Calu3 (cell line): ENCODE results near the gene S100A12. TPM values are rescaled to one million over a fixed set of nuclear protein-coding genes. Genes with fewer than 3 reads are reported as not detected.

ENCODE experiments used
- BruUV-seq: library from RNA; stranded (reverse); fragments of 400-500 nt; replicated peaks from 2 replicates; lab custom pipeline; 2021; lab: Mats Ljungman, UMichigan
- CTCF ChIA-PET: fragments of 300-600 bp; sonication (Branson Sonifier 250); formaldehyde crosslinking; loops from one replicate; lab custom pipeline; 2022; ENCODE audit warnings: antibody characterized with exemption; lab: Charles Lee
- DNase-seq: peaks from one replicate; pipeline ENCODE4 v3.0.0; 2022
- H3K27ac Mint-ChIP-seq: one replicate; pipeline ENCODE4 v1.8.0; 2022; ENCODE audit warnings: mixed read lengths; ENCODE audit not compliant: unreplicated experiment
- H3K27me3 Mint-ChIP-seq: one replicate; pipeline ENCODE4 v1.8.0; 2022; ENCODE audit warnings: mixed read lengths; ENCODE audit not compliant: unreplicated experiment
- H3K36me3 Mint-ChIP-seq: one replicate; pipeline ENCODE4 v1.8.0; 2022; ENCODE audit warnings: mild to moderate bottlenecking, moderate library complexity, mixed read lengths; ENCODE audit not compliant: insufficient read depth, unreplicated experiment
- H3K4me1 Mint-ChIP-seq: one replicate; pipeline ENCODE4 v1.8.0; 2022; ENCODE audit warnings: mild to moderate bottlenecking, low read depth, mixed read lengths; ENCODE audit not compliant: unreplicated experiment
- H3K4me3 Mint-ChIP-seq: one replicate; pipeline ENCODE4 v1.8.0; 2022; ENCODE audit warnings: mild to moderate bottlenecking, low read depth, moderate library complexity, mixed read lengths; ENCODE audit not compliant: unreplicated experiment
- H3K9me3 Mint-ChIP-seq: one replicate; pipeline ENCODE4 v1.8.0; 2022; ENCODE audit warnings: low read depth, mixed read lengths; ENCODE audit not compliant: unreplicated experiment
- intact Hi-C: fragments of 100-400 bp; cut with micrococcal nuclease; formaldehyde crosslinking; loops from one replicate; pipeline ENCODE4 v1.10.0; 2022; ENCODE audit not compliant: unreplicated experiment
- total RNA-seq: library from RNA; stranded (reverse); gene quantifications from 2 replicates; pipeline ENCODE4 v1.2.3, GENCODE V29; 2022
- TF ChIP-seq, protein P1 (sequence below): fragments of 200-600 bp; IDR thresholded peaks from one replicate; pipeline ENCODE4 v1.8.0; 2022; ENCODE audit warnings: antibody characterized with exemption; ENCODE audit not compliant: unreplicated experiment

Gene S100A12
- total RNA-seq, 1 experiment from 2014 or later, result not detected

DNA sequence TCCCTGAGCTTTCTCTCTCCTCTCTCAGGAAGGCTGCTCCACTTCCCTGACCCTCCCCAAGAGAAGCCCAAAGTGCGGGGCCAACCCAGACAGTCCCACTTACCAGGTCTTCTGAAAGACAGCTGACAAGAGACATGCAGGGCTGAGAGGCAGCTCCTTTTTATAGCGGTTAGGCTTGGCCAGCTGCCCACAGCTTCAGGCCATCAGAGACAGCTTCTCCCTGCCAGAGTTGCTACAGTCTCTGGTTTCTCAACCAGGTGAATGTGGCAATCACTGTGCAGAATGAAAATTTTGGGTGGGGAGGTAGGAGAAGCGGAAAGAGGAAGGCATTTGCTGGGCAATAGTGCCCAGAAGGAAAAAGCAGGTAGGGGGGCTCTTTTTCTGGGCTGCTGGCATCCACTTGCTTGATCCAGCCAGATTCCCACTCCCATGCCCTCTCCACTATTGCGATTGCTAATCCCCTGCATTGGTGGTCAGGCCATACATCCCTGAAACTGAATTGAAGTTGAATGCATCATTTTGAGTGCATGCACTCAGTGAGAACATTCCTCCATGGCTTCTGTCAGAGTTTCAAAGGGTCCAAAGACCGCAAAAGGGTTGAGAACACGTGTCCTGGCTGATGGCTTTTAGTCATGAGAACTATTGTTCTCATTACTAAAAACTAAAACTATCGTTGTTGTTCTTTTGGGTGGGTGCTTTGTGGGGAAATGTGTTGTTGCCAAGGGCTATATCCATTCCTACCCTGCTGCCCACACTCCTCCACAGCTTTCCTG lies 15.7 kb upstream of the S100A12 start, which contains the start of gene S100A8:
TSS of gene S100A8 (minus strand) at position 136 of the 773 bp plus-strand sequence. CDS start 538 bp downstream, outside the sequence.
- CTCF ChIA-PET, result no interaction called here
- Mint-ChIP-seq H3K9me3 (no peaks in the 10 kb centered on the region), H3K36me3 (no peaks in the 10 kb centered on the region), H3K4me3 (no peak within 1 kb of the TSS), H3K27ac (no peak within 1 kb of the TSS), H3K27me3 (peaks cover 100% of the 10 kb centered on the region), H3K4me1 (no peaks in the 10 kb centered on the region)
- intact Hi-C loops, result no loop called here
- no TSS peak for BruUV-seq
- TF ChIP-seq, protein P1, sequence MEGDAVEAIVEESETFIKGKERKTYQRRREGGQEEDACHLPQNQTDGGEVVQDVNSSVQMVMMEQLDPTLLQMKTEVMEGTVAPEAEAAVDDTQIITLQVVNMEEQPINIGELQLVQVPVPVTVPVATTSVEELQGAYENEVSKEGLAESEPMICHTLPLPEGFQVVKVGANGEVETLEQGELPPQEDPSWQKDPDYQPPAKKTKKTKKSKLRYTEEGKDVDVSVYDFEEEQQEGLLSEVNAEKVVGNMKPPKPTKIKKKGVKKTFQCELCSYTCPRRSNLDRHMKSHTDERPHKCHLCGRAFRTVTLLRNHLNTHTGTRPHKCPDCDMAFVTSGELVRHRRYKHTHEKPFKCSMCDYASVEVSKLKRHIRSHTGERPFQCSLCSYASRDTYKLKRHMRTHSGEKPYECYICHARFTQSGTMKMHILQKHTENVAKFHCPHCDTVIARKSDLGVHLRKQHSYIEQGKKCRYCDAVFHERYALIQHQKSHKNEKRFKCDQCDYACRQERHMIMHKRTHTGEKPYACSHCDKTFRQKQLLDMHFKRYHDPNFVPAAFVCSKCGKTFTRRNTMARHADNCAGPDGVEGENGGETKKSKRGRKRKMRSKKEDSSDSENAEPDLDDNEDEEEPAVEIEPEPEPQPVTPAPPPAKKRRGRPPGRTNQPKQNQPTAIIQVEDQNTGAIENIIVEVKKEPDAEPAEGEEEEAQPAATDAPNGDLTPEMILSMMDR, result no peak
- DNase-seq, result no peak

DNA sequence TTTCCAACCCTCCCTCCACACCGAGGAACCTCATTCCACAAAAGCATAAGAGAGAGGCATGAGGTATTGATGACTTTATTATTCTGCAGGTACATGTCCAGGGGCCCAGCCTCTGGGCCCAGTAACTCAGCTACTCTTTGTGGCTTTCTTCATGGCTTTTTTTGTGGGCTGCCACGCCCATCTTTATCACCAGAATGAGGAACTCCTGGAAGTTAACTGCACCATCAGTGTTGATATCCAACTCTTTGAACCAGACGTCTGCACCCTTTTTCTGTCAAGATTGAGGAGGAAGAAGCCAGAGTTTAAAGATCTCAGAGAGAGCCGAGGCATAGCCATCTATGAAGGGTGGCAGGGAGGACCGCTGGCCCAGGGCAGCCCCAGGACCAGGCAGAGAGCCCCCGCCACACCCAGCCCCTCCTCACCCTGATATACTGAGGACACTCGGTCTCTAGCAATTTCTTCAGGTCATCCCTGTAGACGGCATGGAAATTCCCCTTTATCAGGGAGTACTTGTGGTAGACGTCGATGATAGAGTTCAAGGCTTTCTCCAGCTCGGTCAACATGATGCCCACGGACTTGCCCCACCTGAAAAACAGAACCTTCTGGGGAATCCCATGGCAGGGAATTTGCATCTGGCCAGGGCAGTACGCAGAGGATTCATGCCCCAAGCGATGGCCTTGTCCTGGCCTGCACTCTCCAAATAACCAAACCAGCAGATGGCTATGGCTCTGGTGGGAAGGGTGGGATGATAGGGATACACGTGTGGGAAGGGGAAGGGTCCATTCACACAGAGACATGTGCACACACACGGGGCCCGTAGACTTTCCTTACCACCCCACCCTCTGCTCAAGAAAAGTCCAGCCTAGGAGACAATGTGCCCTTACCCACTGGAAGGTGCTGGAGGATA lies 14.8 kb upstream of the S100A12 start:
- BruUV-seq, result no TSS peak
- DNase-seq, result no peak
- Mint-ChIP-seq H3K4me3 (no peak overlapping the region), H3K4me1 (no peaks in the 10 kb centered on the region), H3K27me3 (peaks cover 100% of the 10 kb centered on the region), H3K36me3 (no peaks in the 10 kb centered on the region), H3K27ac (no peak overlapping the region), H3K9me3 (no peaks in the 10 kb centered on the region)
- CTCF ChIA-PET, result no interaction called here
- TF ChIP-seq, protein P1, result no peak
- intact Hi-C loops, result no loop called here

DNA sequence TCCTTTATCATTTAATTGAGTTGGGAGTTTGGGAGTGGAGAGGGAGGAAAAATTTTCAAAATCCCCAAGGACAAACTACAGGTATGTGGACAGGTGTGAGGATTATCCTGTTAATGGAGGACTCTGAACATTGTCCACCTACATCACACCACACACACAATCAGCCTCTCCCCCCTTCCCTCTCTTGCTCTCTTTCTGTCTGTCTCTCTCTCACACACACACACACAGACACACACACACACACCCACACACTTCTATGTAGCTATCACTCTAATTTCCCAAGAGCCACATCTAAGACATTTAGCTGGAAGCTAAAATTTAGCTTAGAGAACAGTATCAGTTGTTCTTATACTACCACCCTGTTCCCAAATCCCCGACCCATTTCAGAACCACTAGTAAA lies 14.0 kb upstream of the S100A12 start:
- TF ChIP-seq, protein P1, result no peak
- DNase-seq, result no peak
- Mint-ChIP-seq H3K27me3 (peaks cover 100% of the 10 kb centered on the region), H3K4me3 (no peak overlapping the region), H3K9me3 (no peaks in the 10 kb centered on the region), H3K36me3 (no peaks in the 10 kb centered on the region), H3K4me1 (no peaks in the 10 kb centered on the region), H3K27ac (no peak overlapping the region)
- BruUV-seq, result no TSS peak
- CTCF ChIA-PET, result no interaction called here
- intact Hi-C loops, result no loop called here

DNA sequence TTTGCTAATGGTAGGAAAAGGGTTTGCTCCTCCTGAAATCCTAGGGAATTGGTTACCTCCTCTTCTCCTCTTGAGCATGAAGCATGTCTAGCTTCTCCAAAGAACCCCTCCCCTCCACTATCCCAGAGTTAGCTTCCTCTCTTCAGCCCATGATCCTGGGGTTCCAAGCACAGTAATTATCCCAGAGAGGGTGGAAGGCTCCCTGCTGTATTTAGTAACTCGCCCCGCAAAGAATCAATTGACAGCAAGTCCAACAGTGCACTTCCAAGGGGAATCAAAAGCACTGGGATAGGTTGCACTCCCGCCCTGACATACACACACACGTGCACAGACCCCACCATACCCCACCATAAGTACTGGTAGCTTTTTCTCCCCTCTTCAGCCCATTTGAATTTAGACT lies 12.4 kb upstream of the S100A12 start:
- H3K27ac Mint-ChIP-seq, result no peak overlapping the region
- TF ChIP-seq, protein P1, result no peak
- peaks cover 100% of the 10 kb centered on the region for H3K27me3 Mint-ChIP-seq
- H3K4me3 Mint-ChIP-seq, result no peak overlapping the region
- intact Hi-C loops, result no loop called here
- CTCF ChIA-PET, result no interaction called here
- no peaks in the 10 kb centered on the region for H3K36me3 Mint-ChIP-seq
- BruUV-seq, result no TSS peak
- no peak for DNase-seq
- no peaks in the 10 kb centered on the region for H3K9me3 Mint-ChIP-seq
- no peaks in the 10 kb centered on the region for H3K4me1 Mint-ChIP-seq
